ENCODE data around the gene NR1H3. TPM values are rescaled to one million over a fixed set of nuclear protein-coding genes. Genes with fewer than 3 reads are reported as not detected.

Gene NR1H3
- total and polyA plus RNA-seq, 10 of the 15 experiments (the other 5 are each of a cell fraction or from before 2014, with no cell fraction given), result 2.6 to 8.9 (median 4.5) TPM

- H2AFZ ChIP-seq (ENCODE audit: control insufficient read depth, low read depth, low read length), result no peak overlapping the region; the same call in 1 of the 2 replicates
- peak overlapping the region; percentile 42; the same call in 1 of the 2 replicates for H3K27ac ChIP-seq (ENCODE audit: control insufficient read depth, insufficient read depth)
- intact Hi-C loops (cut with micrococcal nuclease; ENCODE audit: unreplicated experiment), result no loop called here
- ChIA-PET POLR2A (interaction anchor here (0.6 kb wide), 1 partner anchor 23 kb away, joined by 5 read pairs; no protein-coding TSS in a partner anchor), SMC1A (ENCODE audit: uncharacterized antibody, unreplicated experiment) (no interaction called here), CTCF (no interaction called here), RAD21 (ENCODE audit: unreplicated experiment) (no interaction called here)
- ATAC-seq (no peak), FAIRE-seq (no peak), DNase-seq (ENCODE audit: low read depth, low spot score) (no peak)
- WGBS (ENCODE audit: insufficient coverage, insufficient replicate concordance, low lambda C conversion rate, missing lambda C conversion rate), result 40% methylated on average over 5 of the region's 5 CpGs
- no peaks in the 10 kb centered on the region for H3K79me2 ChIP-seq (ENCODE audit: control insufficient read depth, insufficient read depth, low read length)
- in situ Hi-C loops (cut with MboI), result no loop called here
- no peak overlapping the region for H3K9ac ChIP-seq (ENCODE audit: control insufficient read depth, insufficient read depth, low read length)
- no TSS peak for BruUV-seq (replicated peaks)
- no peak overlapping the region for H3K4me2 ChIP-seq (ENCODE audit: control insufficient read depth, insufficient read depth)
- no peaks in the 10 kb centered on the region for H3K27me3 ChIP-seq (replicated peaks in 1 of 2; ENCODE audit: control insufficient read depth in 2 of 2, insufficient read depth in 2 of 2, low read length in 1 of 2)
- no peak overlapping the region for H3K4me3 ChIP-seq
- H3K9me3 ChIP-seq (replicated peaks; ENCODE audit: control insufficient read depth, insufficient read depth, low read length), result no peaks in the 10 kb centered on the region
- H3K36me3 ChIP-seq (ENCODE audit: control insufficient read depth in 2 of 2, insufficient read depth in 2 of 2, low read length in 1 of 2), result peaks cover 2 to 23% of the 10 kb centered on the region in 2 experiments; a peak in 3 of 4 replicates
- no peaks in the 10 kb centered on the region for H4K20me1 ChIP-seq (ENCODE audit: control insufficient read depth, insufficient read depth)
- H3K4me1 ChIP-seq (ENCODE audit: control insufficient read depth, insufficient read depth, low read length), result no peaks in the 10 kb centered on the region
- TF ChIP-seq MYB (IDR thresholded peaks at IDR 0.05; ENCODE audit: borderline replicate concordance, low read depth, low read length) (no peak), SRF (IDR thresholded peaks at IDR 0.05; ENCODE audit: low read depth in 2 of 2, low read length in 2 of 2) (0 out of 4 replicates have a peak, but pooled peaks of 1 of the 2 experiments have one; percentile 26), SUZ12 (IDR thresholded peaks at IDR 0.05; ENCODE audit: unreplicated experiment) (no peak)
Observed at GRCh38 chr11:47317064-47317828, 59.5 kb downstream of the NR1H3 start.

GRCh38 chr11:47318166-47318565 lies 60.4 kb downstream of the NR1H3 start:
- no peaks in the 10 kb centered on the region for H3K27me3 ChIP-seq (replicated peaks in 1 of 2; ENCODE audit: control insufficient read depth in 2 of 2, insufficient read depth in 2 of 2, low read length in 1 of 2)
- H3K79me2 ChIP-seq (ENCODE audit: control insufficient read depth, insufficient read depth, low read length), result no peaks in the 10 kb centered on the region
- no peaks in the 10 kb centered on the region for H3K4me1 ChIP-seq (ENCODE audit: control insufficient read depth, insufficient read depth, low read length)
- SMC1A ChIA-PET (ENCODE audit: uncharacterized antibody, unreplicated experiment), result interaction anchor here (1.1 kb wide), 1 partner anchor 9 kb away, joined by 3 read pairs; no protein-coding TSS in a partner anchor
- in situ Hi-C loops (cut with MboI) (no loop called here), intact Hi-C loops (cut with micrococcal nuclease; ENCODE audit: unreplicated experiment) (no loop called here)
- CTCF ChIA-PET, result interaction anchor here (0.6 kb wide), 1 partner anchor 172 kb away, joined by 4 read pairs; no protein-coding TSS in a partner anchor
- no peak for FAIRE-seq
- no TSS peak for BruUV-seq (replicated peaks)
- no peak for TF ChIP-seq SMARCA5 (IDR thresholded peaks at IDR 0.05)
- no peak for TF ChIP-seq CEBPZ (IDR thresholded peaks at IDR 0.05; ENCODE audit: low read depth, low read length)
- TF ChIP-seq SREBF2 (IDR thresholded peaks at IDR 0.05; ENCODE audit: low read length), result no peak
- H4K20me1 ChIP-seq (ENCODE audit: control insufficient read depth, insufficient read depth), result no peaks in the 10 kb centered on the region
- no peak for DNase-seq (ENCODE audit: low read depth, low spot score)
- no peak overlapping the region for H3K9ac ChIP-seq (ENCODE audit: control insufficient read depth, insufficient read depth, low read length)
- no peak overlapping the region for H3K27ac ChIP-seq (ENCODE audit: control insufficient read depth, insufficient read depth)
- RAD21 ChIA-PET (ENCODE audit: unreplicated experiment), result no interaction called here
- no peak overlapping the region for H3K4me3 ChIP-seq
- no peak overlapping the region for H3K4me2 ChIP-seq (ENCODE audit: control insufficient read depth, insufficient read depth)
- no peaks in the 10 kb centered on the region for H3K9me3 ChIP-seq (replicated peaks; ENCODE audit: control insufficient read depth, insufficient read depth, low read length)
- ATAC-seq, result no peak
- WGBS (ENCODE audit: insufficient coverage, insufficient replicate concordance, low lambda C conversion rate, missing lambda C conversion rate), result 67% methylated on average over 2 of the region's 2 CpGs
- H3K36me3 ChIP-seq (ENCODE audit: control insufficient read depth in 2 of 2, insufficient read depth in 2 of 2, low read length in 1 of 2), result peaks cover 2 to 23% of the 10 kb centered on the region in 2 experiments; a peak in 3 of 4 replicates
- no peak overlapping the region for H2AFZ ChIP-seq (ENCODE audit: control insufficient read depth, low read depth, low read length)
- POLR2A ChIA-PET, result no interaction called here

All from GM12878 (cell line).